GM12864 (cell line): Measurements from ENCODE around the gene URB1.

Experiments
- DNase-seq: peaks from one replicate; pipeline ENCODE4 v3.0.0-alpha.2; 2011; ENCODE audit warnings: low read depth
- H3K4me3 ChIP-seq: 2 replicates; pipeline ENCODE4 v1.5.1; 2011; ENCODE audit warnings: mild to moderate bottlenecking, low read depth, low read length, control low read depth
- TF ChIP-seq, protein P1 (sequence below): IDR thresholded peaks from 2 replicates; pipeline ENCODE4 v1.5.1; 2011; ENCODE audit warnings: low read depth, mild to moderate bottlenecking, moderate library complexity, low read length, control low read depth, inconsistent platforms; ENCODE audit errors: missing control alignments

Gene URB1

DNA sequence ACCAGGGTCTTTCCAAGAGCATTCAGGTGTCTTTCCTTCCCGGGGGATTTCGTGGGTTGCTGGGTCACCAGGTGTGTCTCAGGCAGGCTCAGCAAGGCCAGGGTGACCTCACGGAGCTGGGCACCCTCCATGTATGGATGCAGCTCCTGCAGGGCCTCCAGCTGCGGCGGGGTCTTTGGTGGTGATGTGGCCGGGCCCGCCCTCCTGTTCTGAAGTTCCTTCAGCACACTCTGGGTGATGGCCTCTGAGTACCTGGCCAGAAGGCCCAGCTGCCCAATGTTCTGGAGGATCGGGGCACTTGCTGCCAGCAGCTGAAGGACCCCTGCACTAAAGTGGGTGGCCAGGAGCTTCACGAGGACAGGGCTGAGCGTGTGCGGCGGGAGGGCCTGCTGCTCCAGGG, 45.5 kb downstream of the URB1 start:
- H3K4me3 ChIP-seq = no peak overlapping the region
- DNase-seq = no peak
- TF ChIP-seq, protein P1, sequence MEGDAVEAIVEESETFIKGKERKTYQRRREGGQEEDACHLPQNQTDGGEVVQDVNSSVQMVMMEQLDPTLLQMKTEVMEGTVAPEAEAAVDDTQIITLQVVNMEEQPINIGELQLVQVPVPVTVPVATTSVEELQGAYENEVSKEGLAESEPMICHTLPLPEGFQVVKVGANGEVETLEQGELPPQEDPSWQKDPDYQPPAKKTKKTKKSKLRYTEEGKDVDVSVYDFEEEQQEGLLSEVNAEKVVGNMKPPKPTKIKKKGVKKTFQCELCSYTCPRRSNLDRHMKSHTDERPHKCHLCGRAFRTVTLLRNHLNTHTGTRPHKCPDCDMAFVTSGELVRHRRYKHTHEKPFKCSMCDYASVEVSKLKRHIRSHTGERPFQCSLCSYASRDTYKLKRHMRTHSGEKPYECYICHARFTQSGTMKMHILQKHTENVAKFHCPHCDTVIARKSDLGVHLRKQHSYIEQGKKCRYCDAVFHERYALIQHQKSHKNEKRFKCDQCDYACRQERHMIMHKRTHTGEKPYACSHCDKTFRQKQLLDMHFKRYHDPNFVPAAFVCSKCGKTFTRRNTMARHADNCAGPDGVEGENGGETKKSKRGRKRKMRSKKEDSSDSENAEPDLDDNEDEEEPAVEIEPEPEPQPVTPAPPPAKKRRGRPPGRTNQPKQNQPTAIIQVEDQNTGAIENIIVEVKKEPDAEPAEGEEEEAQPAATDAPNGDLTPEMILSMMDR = no peak

DNA sequence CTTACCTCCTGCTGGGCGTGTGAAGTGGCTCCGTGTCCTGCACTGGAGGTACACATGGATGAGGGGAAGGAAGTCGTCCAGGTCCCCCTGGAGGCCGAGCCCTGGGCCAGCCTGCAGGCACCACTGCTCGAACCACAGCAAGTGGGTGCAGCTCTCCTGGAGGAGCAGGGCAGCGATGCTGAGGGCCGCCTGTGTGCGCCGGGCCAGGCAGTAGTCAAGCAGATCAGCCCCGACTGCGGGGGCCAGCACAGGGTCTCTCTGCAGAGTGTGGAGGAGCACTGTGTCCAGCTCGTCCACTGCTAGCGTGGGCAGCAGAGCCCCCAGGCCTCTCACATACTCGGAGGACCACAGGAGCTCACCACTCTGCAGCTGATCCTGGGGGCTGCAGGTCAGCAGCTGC, 45.9 kb downstream of the URB1 start:
- DNase-seq = no peak
- TF ChIP-seq, protein P1 = no peak
- H3K4me3 ChIP-seq = no peak overlapping the region

DNA sequence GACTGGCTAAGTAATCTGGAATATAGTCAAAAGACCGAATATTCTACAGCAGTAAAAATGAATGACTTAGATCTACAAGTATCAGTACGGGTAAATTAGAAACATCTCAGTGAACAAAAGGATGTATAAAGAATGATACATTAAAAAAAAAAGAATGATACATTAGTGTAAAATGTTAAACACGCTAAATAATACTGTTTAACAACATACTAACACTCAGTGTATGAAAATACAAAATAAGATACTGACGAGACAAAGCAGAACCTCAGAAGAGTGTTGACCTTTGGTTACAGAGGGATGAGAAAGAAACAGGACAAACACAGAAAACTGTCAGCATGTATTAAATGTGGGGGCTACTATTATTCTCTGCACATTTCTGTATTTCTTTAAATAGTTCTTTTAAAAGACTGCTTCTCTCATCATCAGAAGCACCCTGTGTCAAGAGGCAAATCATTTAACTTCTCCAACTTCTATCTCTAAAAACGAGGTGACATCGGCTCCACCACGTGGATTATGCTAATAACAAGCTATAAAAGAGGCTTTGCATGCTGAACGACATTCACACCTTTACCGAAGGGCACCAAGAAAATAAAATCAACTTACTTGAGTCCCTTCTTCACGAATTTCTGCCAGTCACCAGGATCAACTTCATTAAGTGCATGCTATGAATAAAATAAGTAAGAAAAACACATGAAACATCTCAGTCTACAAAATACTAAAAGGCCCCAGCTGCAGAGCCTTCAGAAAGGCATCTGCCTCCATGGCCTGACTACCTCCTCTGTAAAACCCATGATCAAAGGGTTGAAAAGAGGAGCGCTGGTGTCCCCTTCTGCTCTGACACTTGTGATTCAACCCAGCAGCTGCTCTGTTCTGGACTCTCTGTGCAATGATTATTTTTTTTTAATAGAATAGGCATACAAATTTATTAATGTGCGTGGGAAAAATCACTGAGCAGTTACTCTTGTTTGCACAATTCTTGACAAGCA, 51.7 kb downstream of the URB1 start:
- no peak for DNase-seq
- no peak overlapping the region for H3K4me3 ChIP-seq
- TF ChIP-seq, protein P1 = no peak

DNA sequence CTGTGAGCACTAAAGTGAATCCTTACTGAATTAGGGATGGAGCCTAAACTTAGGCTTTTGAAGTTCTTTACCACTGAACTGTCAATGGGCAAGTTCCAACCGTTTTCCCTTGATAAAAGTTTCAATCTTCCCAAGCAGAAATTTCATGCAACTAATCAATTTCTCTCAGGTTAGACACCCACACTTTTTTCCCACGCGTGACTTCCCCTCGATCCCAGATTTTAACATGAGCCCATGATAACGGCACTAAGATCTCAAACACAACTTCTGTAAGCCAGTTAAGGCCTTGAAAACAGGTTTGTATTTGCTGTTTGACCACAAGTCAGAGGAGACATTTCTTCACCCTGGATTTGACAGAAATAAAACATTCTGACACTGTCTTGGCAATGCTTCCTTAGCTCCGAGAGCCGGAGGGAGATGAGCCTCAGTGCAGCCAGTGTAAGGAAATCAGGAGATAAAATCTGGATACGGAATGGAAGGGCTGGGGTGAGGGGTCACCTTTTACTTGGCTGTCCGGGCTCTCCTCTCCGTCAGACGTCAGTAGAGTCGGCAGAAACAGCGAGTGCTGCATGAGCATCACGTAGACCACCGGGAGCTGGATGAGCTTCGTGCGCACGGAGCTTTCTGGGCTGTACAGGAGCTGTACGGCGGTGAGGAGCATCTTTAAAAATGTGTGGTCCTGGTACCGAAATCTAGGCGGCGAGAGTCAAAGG, 54.4 kb downstream of the URB1 start:
- TF ChIP-seq, protein P1 = no peak
- no peak for DNase-seq

DNA sequence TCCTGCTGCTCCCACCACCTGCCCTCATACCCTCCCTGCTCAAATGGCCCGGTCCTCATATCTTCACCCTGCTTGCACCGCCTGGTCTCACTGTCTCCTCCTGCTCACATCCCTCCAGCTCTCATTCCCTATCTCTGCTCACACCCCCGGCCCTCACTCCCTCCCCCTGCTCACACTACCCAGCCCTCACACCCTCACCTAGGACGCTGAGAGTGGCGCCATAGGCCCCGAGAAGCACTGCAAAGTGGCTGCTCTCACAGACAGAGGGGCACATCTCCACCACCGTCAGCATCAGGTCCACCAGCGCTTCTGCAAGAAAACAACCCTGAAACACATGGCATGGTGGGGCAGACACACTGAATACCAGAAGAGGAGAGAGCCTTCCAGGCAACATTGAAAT, 55.6 kb downstream of the URB1 start:
- TF ChIP-seq, protein P1 = no peak
- H3K4me3 ChIP-seq = no peak overlapping the region
- DNase-seq = no peak

More for the DNA sequence above, 54.4 kb downstream of the URB1 start:
- no peak overlapping the region for H3K4me3 ChIP-seq

DNA sequence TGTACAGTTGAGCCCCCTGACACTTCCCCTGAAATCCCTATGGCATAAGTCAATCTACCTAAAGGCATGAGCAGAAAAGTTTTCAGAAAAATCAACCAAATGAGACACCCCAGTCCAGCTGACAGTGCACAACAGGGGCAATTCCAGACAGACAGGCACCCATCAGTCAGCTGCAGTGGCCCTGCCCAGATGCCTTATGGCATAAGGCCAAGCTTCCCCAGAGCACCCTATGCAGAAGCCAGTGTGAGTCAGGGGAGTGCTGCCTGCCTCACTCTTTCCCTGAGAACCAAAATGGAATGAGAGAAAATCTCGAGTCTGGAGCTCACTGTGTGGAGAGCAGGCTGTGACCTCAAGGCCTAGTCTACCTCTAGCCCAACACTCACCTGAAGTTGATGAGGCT, 56.1 kb downstream of the URB1 start:
- no peak for DNase-seq
- TF ChIP-seq, protein P1 = no peak
- H3K4me3 ChIP-seq = no peak overlapping the region
